ENCODE measurements around the gene FAM216B.
"Not testable (repeated sequence)": the region's sequence is repeated elsewhere in the genome, so short reads cannot be mapped to it uniquely, and the experiment has no call there.

Gene FAM216B

DNA sequence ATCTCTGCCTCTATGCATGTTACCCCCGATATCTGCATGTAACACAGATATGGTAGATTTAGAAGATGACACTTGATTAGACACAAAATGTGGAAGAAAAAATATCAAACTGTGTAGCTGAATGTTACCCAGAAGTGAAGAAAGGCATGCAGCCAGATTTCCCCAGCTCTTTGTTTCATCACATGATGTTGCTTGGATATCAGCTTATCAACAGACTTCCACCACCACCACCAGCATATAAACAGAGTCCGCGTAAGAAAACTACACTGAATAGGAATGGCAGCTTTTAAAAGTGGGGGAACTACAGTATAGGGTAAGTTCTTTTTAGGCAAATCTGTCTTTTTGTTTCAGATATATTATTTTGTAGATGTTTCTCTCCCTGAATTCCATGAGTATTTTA lies at the start of gene FAM216B:
Gene FAM216B (plus strand): TSS at position 233 of the 400 bp plus-strand sequence. CDS start 2,484 bp downstream, outside the sequence.
- DNase-seq, result no peak

DNA sequence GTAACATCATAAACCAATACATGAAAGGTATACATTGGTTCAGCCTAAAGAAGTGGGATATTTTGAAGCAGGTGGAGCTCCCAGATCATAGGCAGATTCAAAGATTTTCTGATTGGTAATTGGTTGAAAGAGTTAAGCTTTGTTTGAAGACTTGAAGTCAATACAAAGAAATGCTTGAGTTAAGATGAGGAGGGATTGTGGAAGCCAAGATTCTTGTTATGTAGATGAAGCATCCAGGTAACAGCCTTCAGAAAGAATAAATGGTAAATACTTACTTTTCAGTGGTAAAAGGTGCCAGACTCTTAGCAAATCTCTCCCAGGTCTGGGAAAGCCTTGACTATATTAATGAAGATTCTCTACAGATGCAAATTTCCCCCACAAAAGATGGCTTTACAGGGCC lies 49.3 kb upstream of the FAM216B start:
- DNase-seq, result no peak

DNA sequence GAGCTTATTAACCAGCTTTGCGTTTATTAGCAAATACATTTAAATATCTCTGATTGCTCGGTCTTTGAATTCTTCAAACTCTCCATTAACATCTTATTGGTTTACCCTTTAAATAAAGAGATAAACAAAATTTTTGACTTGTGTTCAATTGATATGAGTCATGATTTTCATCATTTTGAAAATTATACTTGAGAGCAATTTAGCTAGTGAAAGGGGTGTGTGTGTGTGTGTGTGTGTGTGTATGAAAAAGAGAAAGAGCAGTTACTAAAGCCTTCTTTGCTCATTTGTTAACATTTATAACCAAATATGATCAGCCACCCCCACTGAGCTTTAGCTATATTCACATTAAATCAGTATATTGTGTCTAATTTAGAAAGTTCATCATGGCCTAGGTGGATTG lies 48.3 kb upstream of the FAM216B start:
- no peak for DNase-seq

DNA sequence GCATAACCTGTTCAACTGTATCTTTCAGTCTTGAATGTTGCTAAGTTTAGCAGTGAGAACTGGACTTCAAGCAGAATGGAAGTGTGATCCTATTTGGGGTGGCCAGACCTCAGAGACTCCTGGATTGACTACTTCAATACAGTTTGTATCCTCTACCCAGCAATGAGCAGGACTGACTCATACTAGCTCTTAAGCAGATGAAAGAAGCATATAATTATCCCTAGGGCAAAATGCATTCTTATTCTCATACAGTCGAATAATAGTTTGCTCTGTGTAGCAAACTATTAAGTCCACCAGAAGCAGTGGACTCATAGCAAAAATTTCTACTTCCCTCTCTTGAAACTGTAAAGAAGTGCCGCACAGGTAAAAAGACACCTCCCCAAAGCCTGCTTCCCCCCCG lies 46.4 kb upstream of the FAM216B start:
- no peak for DNase-seq

DNA sequence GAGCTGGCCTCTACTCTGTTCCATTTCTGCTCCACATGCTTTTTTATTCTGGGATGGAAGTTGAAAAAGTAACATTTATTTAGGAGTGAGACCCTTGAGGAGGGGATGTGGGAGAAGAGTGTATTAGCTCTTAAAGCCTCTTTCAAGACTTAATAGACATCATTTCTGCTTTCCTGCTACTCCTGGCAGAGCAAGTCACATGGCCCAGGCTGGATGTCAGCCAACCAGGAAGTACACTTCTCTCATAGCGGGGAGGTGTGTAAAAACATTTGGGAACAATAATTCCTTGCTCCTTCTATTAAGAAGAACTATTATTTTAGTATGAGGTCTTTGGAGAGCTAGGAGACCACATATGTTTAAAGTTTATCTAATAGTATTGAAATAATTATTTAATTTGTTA lies 40.6 kb upstream of the FAM216B start:
- DNase-seq, result peak; percentile 47 to 67 (median 59)

DNA sequence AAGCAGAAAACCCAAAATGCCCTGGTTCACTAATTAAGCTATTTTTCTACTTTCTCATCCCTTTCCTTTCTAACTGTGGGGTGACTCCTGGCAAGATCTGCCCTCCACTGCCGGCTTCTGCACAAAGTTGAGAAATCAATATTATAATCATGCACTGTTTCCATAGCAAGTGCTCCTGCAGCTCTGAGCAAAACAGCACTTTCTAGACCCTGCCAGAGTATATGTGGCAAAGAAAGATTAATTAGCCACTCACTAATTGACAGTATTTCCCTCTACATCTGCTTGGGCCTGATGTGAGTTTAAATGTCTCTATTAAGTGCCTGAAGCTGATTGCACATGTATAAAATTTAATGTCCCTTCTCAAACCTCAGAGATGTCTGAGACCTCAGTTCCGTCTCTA lies 39.5 kb upstream of the FAM216B start:
- no peak for DNase-seq

DNA sequence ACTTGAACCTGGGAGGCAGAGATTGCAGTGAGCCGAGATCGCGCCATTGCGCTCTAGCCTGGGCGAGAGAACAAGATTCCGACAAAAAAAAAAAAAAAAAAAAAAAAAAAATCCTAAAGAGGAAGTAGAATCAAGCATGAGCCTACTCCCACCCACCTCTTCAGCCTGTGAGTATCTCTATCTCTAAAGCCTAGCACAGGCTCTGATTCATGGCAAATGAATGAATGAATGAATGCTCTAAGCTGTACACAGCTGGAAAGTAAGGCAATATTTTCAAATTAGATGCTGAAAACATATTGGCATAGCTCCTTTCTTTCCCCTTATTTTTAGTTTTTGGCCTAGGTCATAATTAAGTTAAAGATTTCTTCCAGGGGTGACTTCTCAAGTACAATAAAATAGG lies 35.7 kb upstream of the FAM216B start:
- DNase-seq, result peak; percentile 64 to 73 (median 68)

DNA sequence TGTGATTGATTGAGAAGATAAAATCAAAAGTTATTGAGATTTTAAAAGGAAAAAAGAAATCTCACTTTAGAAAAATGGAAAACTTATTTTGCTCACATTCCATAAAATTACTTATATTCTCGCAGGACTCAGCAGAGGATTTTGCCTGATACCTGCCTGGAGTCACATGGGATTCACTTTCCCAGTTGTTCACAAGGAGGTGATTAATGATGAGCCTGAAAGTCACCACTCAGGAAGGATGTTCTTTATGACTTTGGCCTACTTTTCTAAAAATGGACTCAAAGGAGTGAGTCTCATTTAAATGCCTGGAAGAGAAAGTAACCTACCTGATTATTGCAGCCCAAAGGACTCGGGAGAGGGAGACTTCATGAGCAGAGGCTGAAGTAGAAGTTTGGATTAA lies 34.5 kb upstream of the FAM216B start:
- no peak for DNase-seq

DNA sequence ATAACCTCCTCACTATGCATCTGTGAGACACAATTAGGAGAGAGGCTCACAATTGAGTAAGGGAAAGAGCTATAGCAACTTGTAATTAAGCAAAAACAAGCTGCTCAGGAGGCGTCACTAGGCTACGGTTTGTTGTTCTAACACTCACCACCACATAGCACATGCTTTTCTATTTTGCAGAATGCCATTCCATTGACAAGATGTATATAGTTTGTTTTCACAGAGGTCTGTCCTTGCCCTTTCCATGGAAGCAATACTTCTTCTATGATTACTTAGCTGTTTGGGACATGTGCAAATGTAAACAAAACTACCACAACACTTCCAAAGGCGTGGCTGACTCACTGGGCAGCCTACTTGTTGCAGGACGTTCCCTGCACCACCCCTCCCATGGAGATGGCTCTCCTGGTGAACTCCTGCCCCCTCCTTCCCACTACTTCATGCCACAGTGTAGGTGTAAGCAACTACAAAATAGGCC lies 33.9 kb upstream of the FAM216B start:
- DNase-seq, result no peak

DNA sequence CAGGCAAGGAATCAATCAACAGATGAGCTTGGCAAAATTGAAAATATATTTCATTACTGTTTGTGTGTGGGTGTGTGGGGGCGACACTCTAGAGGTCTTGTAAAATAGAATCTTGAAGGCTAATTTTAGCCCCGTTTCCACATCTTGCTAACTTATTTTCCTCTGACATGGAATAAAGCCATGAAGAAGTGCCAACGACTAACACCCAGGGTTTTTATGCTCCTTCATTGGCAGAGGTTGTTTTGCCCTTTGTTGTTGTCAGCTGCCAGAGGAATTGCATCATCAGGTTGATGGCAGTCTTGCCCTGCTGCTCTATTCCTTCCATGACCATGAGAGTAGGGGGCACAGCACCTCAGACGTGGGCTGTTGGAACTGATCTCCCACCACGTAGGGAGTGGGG lies 30.6 kb upstream of the FAM216B start:
- no peak for DNase-seq

DNA sequence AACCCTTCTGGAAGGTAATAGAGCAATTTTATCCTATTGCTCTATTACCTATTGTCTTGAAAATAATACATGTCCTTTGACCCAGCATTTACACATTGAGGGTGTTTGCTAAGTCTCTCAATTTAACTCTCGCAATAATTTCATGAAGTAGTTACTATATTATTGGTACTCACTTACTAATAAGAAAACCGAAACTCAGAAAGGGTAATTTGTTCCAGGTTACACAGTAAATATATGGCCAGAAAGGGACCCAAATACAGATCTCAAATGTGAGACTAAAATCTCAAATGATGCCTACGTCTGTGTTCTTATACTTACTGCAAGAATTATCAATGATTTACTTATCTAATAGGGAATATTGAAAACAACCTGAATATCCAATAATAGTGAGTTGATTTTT lies 29.7 kb upstream of the FAM216B start:
- no peak for DNase-seq

DNA sequence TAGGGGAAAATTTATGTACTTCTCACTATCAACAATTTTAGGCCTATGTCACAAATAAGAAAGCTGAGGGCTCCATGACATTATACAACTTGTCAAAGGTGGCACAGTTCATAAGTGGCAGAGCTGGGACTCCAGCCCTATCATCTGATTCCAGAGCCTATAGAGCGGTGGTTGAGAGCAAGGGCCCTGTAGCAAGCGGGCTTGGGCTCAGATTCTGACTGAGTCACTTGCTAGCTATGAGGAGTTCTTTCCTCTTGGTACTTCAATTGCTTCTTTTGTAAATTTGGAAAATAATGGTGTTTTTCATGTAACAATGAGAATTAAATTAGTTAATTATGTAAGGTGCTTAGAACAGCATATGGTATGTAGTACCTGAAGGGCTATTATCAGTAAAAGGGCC lies 28.7 kb upstream of the FAM216B start:
- DNase-seq, result peak in 1 of 3 donors; percentile 15

DNA sequence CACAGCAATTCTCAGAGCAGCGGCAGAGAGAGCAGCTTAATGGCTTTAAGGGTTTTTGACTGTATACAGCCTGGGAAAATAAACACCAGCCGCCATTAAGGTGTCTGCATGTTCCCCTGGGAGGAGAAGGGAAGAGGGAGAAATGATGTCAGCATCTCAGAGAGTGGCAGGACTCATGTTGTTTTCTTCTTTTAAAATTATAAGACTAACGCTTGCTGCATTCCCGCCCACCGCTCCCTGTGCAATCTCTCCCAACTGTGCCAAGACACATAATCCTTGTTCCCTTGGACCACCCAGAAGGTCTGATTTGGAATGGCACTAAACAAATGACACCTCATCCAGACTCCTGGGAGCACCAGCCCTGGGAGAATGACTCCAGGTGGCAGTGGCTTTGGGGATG lies 27.7 kb upstream of the FAM216B start:
- no peak for DNase-seq

DNA sequence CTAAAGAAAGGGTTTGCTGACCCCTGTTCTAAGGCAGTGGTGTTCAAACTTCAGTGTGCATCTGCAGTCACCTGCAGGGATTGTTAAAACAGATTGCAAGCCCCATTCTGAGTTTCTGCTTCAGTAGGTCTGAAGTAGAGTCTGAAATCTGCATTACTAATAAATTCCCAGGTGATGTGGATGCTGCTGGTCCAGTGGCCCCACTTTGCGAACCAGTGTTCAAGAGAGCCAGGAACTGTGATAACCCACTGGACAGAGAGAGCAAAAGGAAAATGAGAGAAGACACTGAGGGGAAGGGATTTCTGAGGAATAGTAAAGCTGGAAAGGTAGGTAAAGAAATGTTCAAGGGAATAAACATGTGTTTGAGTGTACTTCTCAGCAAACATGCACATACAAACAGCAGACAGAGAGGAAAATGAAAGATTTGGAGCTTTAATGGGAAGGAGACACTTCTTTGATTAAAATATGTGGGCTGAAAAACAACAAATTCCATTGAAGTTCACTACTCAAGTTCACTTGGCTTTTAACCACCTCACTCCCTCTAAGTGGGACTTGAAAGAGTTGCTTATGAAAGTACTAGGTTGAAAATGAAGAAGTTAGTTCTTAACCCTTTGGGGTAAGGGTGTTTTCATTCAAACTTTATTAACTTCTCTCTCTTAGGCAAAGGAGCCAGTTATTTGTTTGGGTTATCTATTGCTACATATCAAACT lies 26.4 kb upstream of the FAM216B start:
- peak in 1 of 3 donors; percentile 14 for DNase-seq

DNA sequence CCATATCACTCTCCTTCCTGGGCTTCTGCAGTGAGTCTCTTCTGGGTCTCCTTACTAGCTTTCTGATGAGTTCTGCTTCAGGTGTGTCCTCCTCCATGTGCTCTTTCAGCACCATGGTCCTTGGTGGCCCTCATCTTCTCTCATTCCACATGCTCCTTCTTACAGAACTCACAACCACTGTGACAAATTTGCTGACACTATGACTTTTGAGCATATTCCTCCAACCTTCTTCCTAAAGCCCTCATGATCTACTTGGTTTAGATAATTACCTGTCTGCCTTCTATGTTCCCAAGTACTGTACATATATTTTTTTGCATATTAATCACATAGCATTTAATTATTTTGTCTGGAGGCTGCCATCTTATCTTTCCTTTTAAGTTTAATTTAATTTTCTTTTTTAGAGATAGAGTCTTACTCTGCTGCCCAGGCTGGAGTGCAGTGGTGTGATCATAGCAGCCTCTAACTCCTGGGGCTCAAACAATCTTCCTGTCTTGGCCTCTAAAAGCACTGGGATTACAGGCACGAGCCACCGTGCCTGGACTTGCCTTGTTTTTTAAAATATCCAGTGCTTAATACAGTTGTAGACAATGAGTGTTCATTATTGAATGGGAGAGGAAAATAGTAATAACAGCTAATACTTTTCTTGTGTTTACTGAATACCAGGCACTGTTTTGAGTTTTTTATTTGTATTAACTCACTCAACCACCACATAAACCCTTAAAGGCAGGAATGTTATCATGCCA lies 23.5 kb upstream of the FAM216B start:
- no peak for DNase-seq

DNA sequence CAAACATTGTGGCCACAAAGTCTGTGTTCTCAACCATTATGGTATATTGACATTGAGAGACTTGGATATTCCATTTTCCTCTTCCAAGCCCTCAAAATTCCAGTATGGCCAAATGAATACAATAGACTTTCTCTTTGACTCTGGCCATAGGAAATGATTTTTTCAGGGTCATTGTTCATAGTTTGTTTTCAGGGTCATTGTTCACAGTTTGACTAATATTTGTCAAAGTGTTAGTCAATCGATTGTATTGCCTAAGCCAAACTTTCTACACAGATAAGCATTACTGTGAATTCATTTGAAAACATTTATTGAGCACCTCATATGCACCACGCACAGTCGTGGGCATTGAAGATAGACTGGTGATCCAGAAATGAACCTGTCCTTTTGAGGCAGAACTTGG lies 22.9 kb upstream of the FAM216B start:
- DNase-seq, result no peak

DNA sequence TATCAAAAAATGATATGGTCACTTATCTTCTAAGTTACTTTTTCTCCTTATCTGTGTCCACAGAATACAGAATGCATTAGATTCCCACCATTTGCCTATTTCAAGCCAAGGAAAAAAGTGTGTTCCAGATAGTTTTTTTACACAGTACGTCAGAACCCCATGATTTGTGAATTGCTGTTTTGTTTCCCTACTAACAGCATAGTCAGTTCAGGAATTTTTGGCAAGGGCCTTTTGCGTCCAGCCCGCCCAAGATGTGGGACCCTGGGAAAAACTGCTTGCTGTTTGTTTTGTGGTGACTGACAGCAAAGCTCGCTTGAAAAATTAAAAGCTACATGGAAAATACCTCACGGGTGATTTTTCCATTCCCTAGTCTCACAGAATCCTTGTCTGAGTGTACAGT lies 20.4 kb upstream of the FAM216B start:
- no peak for DNase-seq

DNA sequence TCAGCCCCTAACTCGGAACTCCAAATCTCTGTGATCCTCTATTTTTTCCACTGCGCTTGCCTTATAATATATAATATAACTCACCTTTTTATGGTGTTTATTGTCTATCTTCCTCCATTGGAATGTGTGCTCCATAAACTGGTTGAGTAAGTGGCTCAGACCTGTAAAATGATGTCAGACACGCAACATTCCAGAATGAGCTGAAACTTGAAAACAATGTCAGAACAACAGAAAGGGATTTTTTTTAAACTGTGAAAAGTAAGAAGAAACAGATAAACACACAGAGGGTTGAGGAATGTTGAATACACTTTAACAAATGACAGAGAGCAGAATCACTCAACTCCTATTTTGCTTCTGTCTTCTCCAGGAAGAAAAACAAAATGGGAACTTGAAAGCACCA lies 19.1 kb upstream of the FAM216B start:
- DNase-seq, result no peak

DNA sequence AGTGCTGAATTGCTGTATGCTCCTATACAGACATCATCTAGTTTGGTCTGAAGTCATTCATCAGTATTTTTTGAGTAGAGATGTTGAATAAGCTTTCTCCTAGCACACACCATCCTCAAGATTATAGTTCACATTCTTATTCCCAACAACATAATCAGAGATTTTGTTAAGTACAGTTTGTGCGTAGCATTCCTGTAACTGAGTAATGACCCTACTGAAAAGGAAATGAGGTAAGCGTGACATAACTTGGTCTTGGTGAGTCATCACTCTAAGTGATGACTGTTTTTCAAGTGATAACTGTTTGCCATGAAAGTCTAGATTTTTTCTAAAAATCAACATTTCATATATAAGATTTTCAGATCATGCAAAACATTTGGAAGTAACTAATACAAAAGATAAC lies 18.5 kb upstream of the FAM216B start:
- peak; percentile 39 to 69 (median 66) for DNase-seq

DNA sequence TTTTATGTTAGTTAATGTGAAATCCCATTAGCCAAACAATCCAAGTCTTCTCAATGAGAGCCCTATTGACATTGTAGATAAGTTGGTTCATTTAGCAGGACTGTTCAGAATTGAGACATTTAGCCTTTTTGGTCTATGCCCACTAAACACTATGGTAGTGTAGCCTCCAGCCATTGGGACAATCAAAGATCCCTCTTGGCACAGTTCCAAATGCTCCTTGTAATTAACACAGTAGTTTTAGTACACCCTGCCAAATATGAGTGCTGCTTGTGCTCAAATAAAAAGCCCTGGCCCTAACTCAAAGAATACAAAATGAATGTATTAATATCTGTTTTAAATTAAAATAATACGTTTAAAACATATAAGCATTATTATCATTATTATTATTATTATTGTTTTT lies 15.4 kb upstream of the FAM216B start:
- DNase-seq, result no peak

DNA sequence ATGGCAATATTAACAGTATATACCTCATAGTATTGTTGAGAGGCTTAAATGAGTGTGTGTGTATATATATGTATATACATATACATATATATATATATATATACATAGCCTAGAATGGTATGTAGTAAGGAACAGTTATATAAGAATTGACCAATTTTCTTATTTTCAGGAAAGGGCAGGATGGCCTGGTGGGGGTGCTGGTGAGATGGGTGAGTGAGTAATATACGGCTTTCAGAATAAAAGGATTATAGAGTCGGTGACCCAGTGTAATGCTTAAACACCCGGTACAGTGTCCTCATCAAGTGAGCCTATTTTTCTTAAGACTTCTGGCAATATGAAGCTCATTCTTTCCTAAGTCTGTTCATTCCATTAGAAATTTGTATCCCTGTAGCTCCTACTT lies 11.7 kb upstream of the FAM216B start:
- DNase-seq, result peak in 1 of 3 donors; percentile 7

DNA sequence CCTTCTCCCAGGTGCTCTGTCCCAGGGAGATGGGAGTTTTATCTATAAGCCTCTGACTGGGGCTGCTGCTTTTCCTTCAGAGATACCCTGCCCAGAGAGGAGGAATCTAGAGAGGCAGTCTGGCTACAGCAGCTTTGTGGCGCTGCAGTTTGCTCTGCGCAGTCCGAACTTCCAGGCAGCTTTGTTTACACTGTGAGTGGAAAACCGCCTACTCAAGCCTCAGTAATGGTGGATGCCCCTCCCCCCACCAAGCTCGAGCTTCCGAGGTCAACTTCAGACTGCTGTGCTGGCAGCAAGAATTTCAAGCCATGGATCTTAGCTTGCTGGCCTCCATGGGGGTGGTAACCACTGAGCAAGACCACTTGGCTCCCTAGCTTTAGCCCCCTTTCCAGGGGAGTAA lies 4.8 kb upstream of the FAM216B start:
- not testable (repeated sequence) for DNase-seq

DNA sequence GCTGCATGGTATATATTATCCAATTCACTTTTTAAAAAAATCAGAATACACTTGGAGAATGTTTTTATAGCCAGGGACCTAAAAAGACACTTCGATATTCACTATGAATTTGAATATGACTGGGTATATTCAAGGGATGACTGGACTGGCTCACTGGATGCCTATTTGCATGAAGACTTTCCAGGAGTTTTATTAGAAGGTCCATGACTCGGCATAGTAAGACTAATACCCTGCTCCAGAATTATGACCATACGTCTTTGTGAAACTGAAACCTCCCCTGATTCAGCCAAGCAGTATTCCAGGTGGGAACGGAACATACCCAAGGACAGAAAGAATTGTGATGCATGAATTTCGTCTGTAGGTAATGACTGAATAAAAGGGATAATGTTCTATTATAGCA lies 3.9 kb upstream of the FAM216B start:
- no peak for DNase-seq

DNA sequence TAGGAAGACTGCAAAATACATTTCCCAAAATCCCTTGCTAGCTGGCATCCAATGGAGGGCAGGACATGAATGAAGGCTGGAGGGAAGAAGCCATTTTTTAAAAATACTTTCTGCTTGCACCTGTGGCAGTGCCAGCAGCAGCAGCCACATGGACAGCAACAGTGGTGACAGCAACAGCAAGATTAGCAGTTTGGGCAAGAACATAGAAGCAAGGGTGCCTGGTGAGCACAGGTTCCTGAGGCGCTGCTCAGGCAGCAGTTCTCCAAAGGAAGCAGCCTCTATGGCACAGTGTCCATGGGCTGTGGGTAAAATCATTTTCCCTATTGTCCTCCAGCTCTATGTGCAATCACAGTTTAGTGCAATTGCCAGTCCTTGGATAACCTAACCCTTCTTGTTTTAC lies 1.3 kb upstream of the FAM216B start:
- DNase-seq, result no peak

DNA sequence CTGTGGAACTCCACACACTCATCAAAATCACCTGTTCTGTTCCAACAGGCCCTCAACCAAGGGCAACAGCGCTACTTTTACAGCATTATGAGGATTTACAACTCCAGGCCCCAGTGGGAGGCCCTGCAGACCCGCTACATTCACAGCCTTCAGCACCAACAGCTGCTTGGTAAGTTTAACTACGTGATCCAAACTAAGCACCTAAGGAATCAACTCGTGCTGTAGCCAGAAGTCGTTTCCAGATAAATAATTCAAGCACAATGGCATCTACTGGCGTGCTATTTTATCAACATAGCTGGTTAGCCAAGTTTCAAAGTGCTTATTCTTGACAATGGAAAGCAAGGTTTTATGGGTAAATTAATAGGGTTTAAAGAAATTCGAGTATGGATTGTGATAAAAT lies 5.3 kb downstream of the FAM216B start:
- DNase-seq, result no peak
